Activated CD8-positive, alpha-beta memory T cell treated with anti-CD3 and anti-CD28 coated beads, Interleukin-2, amount 50 U/mL, for 48 hours (primary cell): ENCODE results near the gene LGR6.
"Not testable (repeated sequence)": the region's sequence is repeated elsewhere in the genome, so short reads cannot be mapped to it uniquely, and the experiment has no call there.

Experiments
- DNase-seq: peaks from one replicate; pipeline ENCODE4 v3.0.0-alpha.2; 2020

The LGR6 gene

GRCh38 chr1:202193614-202194327 lies at the start of gene LGR6:
LGR6 (plus strand) TSS chr1:202193799; CDS start chr1:202193990, 191 bp downstream.
- no peak for DNase-seq

GRCh38 chr1:202144402-202145067 lies 49.1 kb upstream of the LGR6 start, which contains the start of gene ARL8A:
ARL8A (minus strand) TSS chr1:202144737; CDS start chr1:202144572, 165 bp downstream.
- DNase-seq: peak; percentile 86

GRCh38 chr1:202145068-202145743 lies 48.4 kb upstream of the LGR6 start:
- DNase-seq: peak; percentile 79

GRCh38 chr1:202145744-202146140 lies 47.9 kb upstream of the LGR6 start:
- DNase-seq: not testable (repeated sequence)

GRCh38 chr1:202146279-202146678 lies 47.3 kb upstream of the LGR6 start:
- no peak for DNase-seq

- no peak for DNase-seq
Measured at GRCh38 chr1:202146993-202147392, 46.6 kb upstream of the LGR6 start.

GRCh38 chr1:202148391-202148790 lies 45.2 kb upstream of the LGR6 start:
- DNase-seq: no peak

- no peak for DNase-seq
Measured at GRCh38 chr1:202149566-202149965, 44.0 kb upstream of the LGR6 start.

- no peak for DNase-seq
Measured at GRCh38 chr1:202150187-202150586, 43.4 kb upstream of the LGR6 start.

- no peak for DNase-seq
Measured at GRCh38 chr1:202150602-202151001, 43.0 kb upstream of the LGR6 start.

GRCh38 chr1:202151045-202151444 lies 42.6 kb upstream of the LGR6 start:
- DNase-seq: no peak

- DNase-seq: no peak
Measured at GRCh38 chr1:202152399-202152798, 41.2 kb upstream of the LGR6 start.

GRCh38 chr1:202153284-202153683 lies 40.3 kb upstream of the LGR6 start:
- DNase-seq: no peak

GRCh38 chr1:202154148-202154765 lies 39.3 kb upstream of the LGR6 start:
- DNase-seq: no peak

- no peak for DNase-seq
Measured at GRCh38 chr1:202154766-202155477, 38.7 kb upstream of the LGR6 start.

- no peak for DNase-seq
Measured at GRCh38 chr1:202155478-202156021, 38.0 kb upstream of the LGR6 start.

GRCh38 chr1:202156590-202156989 lies 37.0 kb upstream of the LGR6 start:
- DNase-seq: no peak

- DNase-seq: no peak
Measured at GRCh38 chr1:202157945-202158344, 35.7 kb upstream of the LGR6 start.

- DNase-seq: peak; percentile 82
Measured at GRCh38 chr1:202158810-202159533, 34.6 kb upstream of the LGR6 start.

- peak; percentile 86 for DNase-seq
Measured at GRCh38 chr1:202159534-202160371, 33.8 kb upstream of the LGR6 start.
